Activated naive CD8-positive, alpha-beta T cell (primary cell): ENCODE results near the gene GMDS.

Experiments
- H3K27ac Mint-ChIP-seq: one replicate; pipeline ENCODE4 v1.8.0; 2021; ENCODE audit warnings: mixed read lengths
- H3K27me3 Mint-ChIP-seq: one replicate; pipeline ENCODE4 v1.8.0; 2021; ENCODE audit warnings: mixed read lengths
- H3K36me3 Mint-ChIP-seq: one replicate; pipeline ENCODE4 v1.8.0; 2021; ENCODE audit warnings: mixed read lengths
- H3K4me1 Mint-ChIP-seq: one replicate; pipeline ENCODE4 v1.8.0; 2021; ENCODE audit warnings: low read depth, mixed read lengths
- H3K4me3 Mint-ChIP-seq: one replicate; pipeline ENCODE4 v1.8.0; 2021; ENCODE audit warnings: mild to moderate bottlenecking, mixed read lengths
- H3K9me3 Mint-ChIP-seq: one replicate; pipeline ENCODE4 v1.8.0; 2021; ENCODE audit warnings: low read depth, mixed read lengths

GMDS gene

GRCh38 chr6:2129182-2129621 is 116.2 kb downstream of the GMDS start:
- Mint-ChIP-seq H3K4me1 (peaks cover 36% of the 10 kb centered on the region), H3K4me3 (no peak overlapping the region), H3K36me3 (peaks cover 7% of the 10 kb centered on the region), H3K27me3 (no peaks in the 10 kb centered on the region), H3K27ac (peak overlapping the region; percentile 6), H3K9me3 (no peaks in the 10 kb centered on the region)

GRCh38 chr6:2127484-2127911 is 117.9 kb downstream of the GMDS start:
- H3K36me3 Mint-ChIP-seq = peaks cover 14% of the 10 kb centered on the region
- H3K27me3 Mint-ChIP-seq = no peaks in the 10 kb centered on the region
- H3K27ac Mint-ChIP-seq = peak overlapping the region; percentile 50
- peak overlapping the region; percentile 42 for H3K4me3 Mint-ChIP-seq
- H3K4me1 Mint-ChIP-seq = peaks cover 36% of the 10 kb centered on the region
- no peaks in the 10 kb centered on the region for H3K9me3 Mint-ChIP-seq

- Mint-ChIP-seq H3K27ac (no peak overlapping the region), H3K4me1 (peaks cover 36% of the 10 kb centered on the region), H3K4me3 (no peak overlapping the region), H3K27me3 (no peaks in the 10 kb centered on the region), H3K36me3 (peaks cover 20% of the 10 kb centered on the region), H3K9me3 (no peaks in the 10 kb centered on the region)
Measured at GRCh38 chr6:2126351-2126750, 119.1 kb downstream of the GMDS start.

- H3K27me3 Mint-ChIP-seq = no peaks in the 10 kb centered on the region
- H3K4me3 Mint-ChIP-seq = no peak overlapping the region
- H3K9me3 Mint-ChIP-seq = no peaks in the 10 kb centered on the region
- H3K4me1 Mint-ChIP-seq = peaks cover 31% of the 10 kb centered on the region
- no peak overlapping the region for H3K27ac Mint-ChIP-seq
- peaks cover 20% of the 10 kb centered on the region for H3K36me3 Mint-ChIP-seq
Measured at GRCh38 chr6:2125158-2125557, 120.2 kb downstream of the GMDS start.

GRCh38 chr6:2124260-2124709 is 121.1 kb downstream of the GMDS start:
- Mint-ChIP-seq H3K9me3 (no peaks in the 10 kb centered on the region), H3K27ac (no peak overlapping the region), H3K4me1 (peaks cover 26% of the 10 kb centered on the region)

GRCh38 chr6:2120912-2121311 is 124.5 kb downstream of the GMDS start:
- Mint-ChIP-seq H3K27ac (no peak overlapping the region), H3K4me1 (peaks cover 1% of the 10 kb centered on the region), H3K9me3 (no peaks in the 10 kb centered on the region), H3K36me3 (peaks cover 20% of the 10 kb centered on the region), H3K27me3 (no peaks in the 10 kb centered on the region), H3K4me3 (no peak overlapping the region)

More at GRCh38 chr6:2124260-2124709, 121.1 kb downstream of the GMDS start:
- Mint-ChIP-seq H3K4me3 (no peak overlapping the region), H3K27me3 (no peaks in the 10 kb centered on the region), H3K36me3 (peaks cover 20% of the 10 kb centered on the region)

GRCh38 chr6:2119275-2119674 is 126.1 kb downstream of the GMDS start:
- Mint-ChIP-seq H3K27ac (no peak overlapping the region), H3K27me3 (no peaks in the 10 kb centered on the region), H3K9me3 (no peaks in the 10 kb centered on the region), H3K36me3 (peaks cover 18% of the 10 kb centered on the region), H3K4me3 (no peak overlapping the region), H3K4me1 (no peaks in the 10 kb centered on the region)

- Mint-ChIP-seq H3K27ac (peak overlapping the region; percentile 24), H3K9me3 (no peaks in the 10 kb centered on the region), H3K27me3 (no peaks in the 10 kb centered on the region), H3K36me3 (peaks cover 18% of the 10 kb centered on the region), H3K4me1 (peaks cover 1% of the 10 kb centered on the region), H3K4me3 (no peak overlapping the region)
Measured at GRCh38 chr6:2118136-2118535, 127.3 kb downstream of the GMDS start.

GRCh38 chr6:2117447-2117846 is 128.0 kb downstream of the GMDS start:
- Mint-ChIP-seq H3K36me3 (peaks cover 21% of the 10 kb centered on the region), H3K9me3 (no peaks in the 10 kb centered on the region), H3K4me1 (peaks cover 6% of the 10 kb centered on the region), H3K27me3 (no peaks in the 10 kb centered on the region), H3K27ac (no peak overlapping the region), H3K4me3 (no peak overlapping the region)

- no peaks in the 10 kb centered on the region for H3K9me3 Mint-ChIP-seq
- H3K4me3 Mint-ChIP-seq = no peak overlapping the region
- H3K36me3 Mint-ChIP-seq = peaks cover 16% of the 10 kb centered on the region
- H3K4me1 Mint-ChIP-seq = peaks cover 14% of the 10 kb centered on the region
- H3K27ac Mint-ChIP-seq = no peak overlapping the region
- H3K27me3 Mint-ChIP-seq = no peaks in the 10 kb centered on the region
Measured at GRCh38 chr6:2116496-2116895, 128.9 kb downstream of the GMDS start.

GRCh38 chr6:2114100-2114499 is 131.3 kb downstream of the GMDS start:
- Mint-ChIP-seq H3K27me3 (no peaks in the 10 kb centered on the region), H3K4me1 (peaks cover 32% of the 10 kb centered on the region), H3K27ac (no peak overlapping the region), H3K9me3 (no peaks in the 10 kb centered on the region), H3K4me3 (no peak overlapping the region), H3K36me3 (peaks cover 20% of the 10 kb centered on the region)

GRCh38 chr6:2111162-2111677 is 134.2 kb downstream of the GMDS start:
- Mint-ChIP-seq H3K9me3 (no peaks in the 10 kb centered on the region), H3K36me3 (peaks cover 25% of the 10 kb centered on the region), H3K4me3 (peak overlapping the region; percentile 73), H3K27ac (peak overlapping the region; percentile 93), H3K27me3 (no peaks in the 10 kb centered on the region), H3K4me1 (peaks cover 36% of the 10 kb centered on the region)

GRCh38 chr6:2110504-2110903 is 134.9 kb downstream of the GMDS start:
- Mint-ChIP-seq H3K9me3 (no peaks in the 10 kb centered on the region), H3K27me3 (no peaks in the 10 kb centered on the region), H3K36me3 (peaks cover 23% of the 10 kb centered on the region), H3K27ac (peak overlapping the region; percentile 93), H3K4me3 (peak overlapping the region; percentile 73), H3K4me1 (peaks cover 36% of the 10 kb centered on the region)

- Mint-ChIP-seq H3K27ac (no peak overlapping the region), H3K36me3 (peaks cover 23% of the 10 kb centered on the region), H3K4me3 (no peak overlapping the region), H3K27me3 (no peaks in the 10 kb centered on the region), H3K4me1 (peaks cover 36% of the 10 kb centered on the region), H3K9me3 (no peaks in the 10 kb centered on the region)
Measured at GRCh38 chr6:2109796-2110195, 135.6 kb downstream of the GMDS start.

- Mint-ChIP-seq H3K4me3 (no peak overlapping the region), H3K4me1 (peaks cover 36% of the 10 kb centered on the region), H3K36me3 (peaks cover 24% of the 10 kb centered on the region), H3K27me3 (no peaks in the 10 kb centered on the region), H3K27ac (no peak overlapping the region), H3K9me3 (no peaks in the 10 kb centered on the region)
Measured at GRCh38 chr6:2108700-2109306, 136.6 kb downstream of the GMDS start.

GRCh38 chr6:2104524-2104880 is 140.9 kb downstream of the GMDS start:
- Mint-ChIP-seq H3K36me3 (peaks cover 13% of the 10 kb centered on the region), H3K9me3 (no peaks in the 10 kb centered on the region), H3K4me1 (peaks cover 4% of the 10 kb centered on the region), H3K4me3 (no peak overlapping the region), H3K27me3 (no peaks in the 10 kb centered on the region), H3K27ac (no peak overlapping the region)
